Fibroblast of upper back skin (primary cell): ENCODE results near the gene CAPZB.

ENCODE experiments used
- DNase-seq: peaks from one replicate; pipeline ENCODE4 v3.0.0-alpha.2; 2013

The CAPZB gene

GRCh38 chr1:19467199-19468187, 17.8 kb downstream of the CAPZB start:
- DNase-seq, result no peak

GRCh38 chr1:19466112-19466561, 19.2 kb downstream of the CAPZB start:
- DNase-seq, result no peak

GRCh38 chr1:19465650-19466049, 19.7 kb downstream of the CAPZB start:
- no peak for DNase-seq

- no peak for DNase-seq
Observed at GRCh38 chr1:19465123-19465522, 20.2 kb downstream of the CAPZB start.

DNA sequence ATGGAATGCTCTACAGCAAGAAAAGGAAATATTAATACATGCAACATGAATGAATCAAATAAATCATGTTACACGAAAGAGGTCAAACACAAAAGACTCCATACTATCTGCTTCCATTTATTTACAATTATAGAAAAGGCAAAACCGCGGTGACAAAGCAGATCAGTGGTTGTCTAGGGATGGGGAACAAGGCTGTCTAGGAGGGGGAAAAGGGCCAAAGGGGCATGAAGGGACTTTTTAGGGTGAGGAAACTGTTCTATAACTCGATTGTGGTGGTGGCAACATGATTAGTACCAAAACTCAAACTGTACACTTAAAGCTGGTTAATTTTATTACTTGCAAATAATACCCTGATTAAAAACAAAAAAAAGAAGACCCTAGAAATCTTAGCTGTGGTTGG, 20.6 kb downstream of the CAPZB start:
- DNase-seq, result no peak

- no peak for DNase-seq
Observed at GRCh38 chr1:19463504-19463803, 21.9 kb downstream of the CAPZB start.

GRCh38 chr1:19462781-19463503, 22.4 kb downstream of the CAPZB start:
- no peak for DNase-seq

- no peak for DNase-seq
Observed at GRCh38 chr1:19461220-19461554, 24.2 kb downstream of the CAPZB start.

GRCh38 chr1:19460535-19461219, 24.7 kb downstream of the CAPZB start:
- DNase-seq, result no peak

GRCh38 chr1:19458815-19459417, 26.4 kb downstream of the CAPZB start:
- DNase-seq, result no peak

GRCh38 chr1:19457607-19458006, 27.7 kb downstream of the CAPZB start:
- DNase-seq, result no peak

GRCh38 chr1:19456968-19457441, 28.3 kb downstream of the CAPZB start:
- DNase-seq, result peak; percentile 44

GRCh38 chr1:19455353-19455752, 30.0 kb downstream of the CAPZB start:
- DNase-seq, result no peak

GRCh38 chr1:19454265-19455146, 30.8 kb downstream of the CAPZB start:
- DNase-seq, result no peak

DNA sequence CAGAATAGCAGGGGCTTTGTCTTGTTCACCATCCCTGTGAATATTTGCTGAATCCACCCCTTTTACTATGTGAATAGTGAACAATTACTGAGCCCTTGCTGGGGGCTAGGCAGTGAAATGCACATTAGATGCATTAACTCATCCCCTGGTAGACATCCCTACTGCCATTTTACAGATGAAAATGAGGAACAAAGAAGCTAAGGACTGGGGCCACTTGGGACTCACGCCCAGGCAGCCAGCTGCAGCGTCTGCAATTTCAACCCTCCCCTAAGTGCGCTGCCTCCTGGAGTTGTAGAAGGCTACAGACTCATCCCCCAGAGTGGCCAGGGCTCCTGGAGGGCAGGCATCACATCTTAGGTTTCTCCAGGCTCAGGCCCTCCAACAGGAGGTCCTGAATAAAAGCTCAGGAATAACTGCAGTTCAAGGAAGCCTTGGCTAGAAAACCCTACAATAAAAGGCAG, 31.6 kb downstream of the CAPZB start:
- no peak for DNase-seq

- no peak for DNase-seq
Observed at GRCh38 chr1:19452221-19452663, 33.1 kb downstream of the CAPZB start.

- DNase-seq, result peak; percentile 95
Observed at GRCh38 chr1:19450811-19451515, 34.4 kb downstream of the CAPZB start.

DNA sequence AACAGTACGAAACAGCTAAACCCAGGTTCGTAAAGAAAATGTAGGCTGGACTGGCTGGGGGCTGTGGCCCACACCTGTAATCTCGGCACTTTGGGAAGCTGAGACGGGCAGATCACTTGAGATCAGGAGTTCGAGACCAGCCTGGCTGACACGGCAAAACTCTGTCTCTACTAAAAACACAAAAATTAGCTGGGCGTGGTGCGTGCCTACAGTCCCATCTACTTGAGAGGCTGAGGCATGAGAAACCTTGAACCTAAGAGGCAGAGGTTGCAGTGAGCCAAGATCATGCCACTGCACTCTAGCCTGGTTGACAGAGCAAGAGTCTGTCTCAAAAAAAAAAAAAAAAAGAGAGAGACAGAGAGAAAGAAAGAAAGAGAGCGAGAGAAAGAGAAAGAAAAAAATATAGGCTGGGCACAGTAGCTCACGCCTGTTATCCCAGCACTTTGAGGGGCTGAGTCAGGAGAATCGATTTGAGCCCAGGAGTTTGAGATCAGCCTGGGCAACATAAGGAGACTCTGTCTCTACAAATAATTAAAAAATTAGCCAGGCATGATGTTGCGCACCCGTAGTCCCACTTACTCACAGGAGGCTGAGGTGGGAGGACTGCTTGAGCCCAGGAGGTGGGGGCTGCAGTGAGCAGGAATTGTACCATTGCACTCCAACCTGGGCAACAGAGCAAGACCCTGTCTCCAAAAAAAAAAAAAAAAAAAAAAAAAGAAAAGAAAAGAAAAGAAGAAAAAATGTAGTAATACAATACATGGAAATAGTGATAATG, 35.7 kb downstream of the CAPZB start:
- DNase-seq, result no peak

DNA sequence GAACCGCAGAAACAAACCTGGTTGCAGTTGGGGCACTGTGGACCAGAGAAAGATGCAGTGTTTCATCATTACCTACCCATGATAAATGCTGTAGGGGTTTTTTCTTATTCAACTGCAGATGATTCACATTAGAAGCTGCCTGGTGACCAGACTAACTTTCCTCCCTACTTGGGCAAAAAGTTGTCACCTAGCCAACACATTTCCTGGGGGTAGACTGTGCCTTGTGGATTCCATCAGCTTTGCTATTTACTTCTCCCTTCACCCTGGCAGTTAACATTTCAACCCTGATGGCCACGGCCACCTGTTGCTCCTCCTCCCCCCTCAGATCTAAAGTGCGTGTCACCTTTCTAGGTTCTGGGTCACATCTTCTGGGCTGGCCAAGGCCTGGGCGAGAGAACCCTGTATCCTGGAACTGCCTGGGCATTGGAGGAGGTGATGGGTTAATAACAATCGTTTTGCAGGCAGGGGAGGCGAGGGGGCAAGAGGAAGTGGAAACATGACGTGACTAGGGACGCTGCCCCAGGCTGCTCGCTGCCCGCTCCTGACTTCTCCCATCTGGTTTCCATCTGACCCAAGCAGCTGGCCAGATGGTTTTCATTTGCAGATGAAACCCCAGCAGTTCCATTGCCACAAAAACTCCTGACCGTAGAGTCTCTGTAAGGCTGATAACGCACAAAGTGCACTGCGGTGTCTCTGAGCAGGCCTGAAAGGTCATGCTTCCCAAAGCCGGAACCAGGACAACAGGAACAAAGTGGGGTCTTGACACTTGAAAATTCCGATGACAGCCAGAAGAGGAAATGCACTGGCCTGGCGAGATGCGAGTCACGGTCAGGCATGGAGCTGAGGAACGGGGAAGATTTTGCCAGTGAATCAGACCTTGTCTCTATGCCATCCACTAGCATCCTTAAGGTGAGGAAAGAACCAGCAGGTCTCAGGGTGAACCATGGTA, 36.6 kb downstream of the CAPZB start:
- peak; percentile 89 for DNase-seq
